ENCODE data around the gene IMMT.

IMMT gene

GRCh38 chr2:86158286-86158685 lies 37.0 kb downstream of the IMMT start:
- no peak overlapping the region for H3K4me3 ChIP-seq (ENCODE audit: low read length)
- no peak for TF ChIP-seq ZNF274 (IDR thresholded peaks at IDR 0.05; ENCODE audit: low read depth, low read length)

GRCh38 chr2:86157009-86157556 lies 38.2 kb downstream of the IMMT start:
- no peak for TF ChIP-seq ZNF274 (IDR thresholded peaks at IDR 0.05; ENCODE audit: low read depth, low read length)
- H3K4me3 ChIP-seq (ENCODE audit: low read length), result no peak overlapping the region

- TF ChIP-seq ZNF274 (IDR thresholded peaks at IDR 0.05; ENCODE audit: low read depth, low read length), result no peak
- no peak overlapping the region for H3K4me3 ChIP-seq (ENCODE audit: low read length)
Measured at GRCh38 chr2:86150502-86150901, 44.8 kb downstream of the IMMT start.

- TF ChIP-seq ZNF274 (IDR thresholded peaks at IDR 0.05; ENCODE audit: low read depth, low read length), result no peak
- no peak overlapping the region for H3K4me3 ChIP-seq (ENCODE audit: low read length)
Measured at GRCh38 chr2:86147793-86148192, 47.5 kb downstream of the IMMT start.

- H3K4me3 ChIP-seq (ENCODE audit: low read length), result no peak overlapping the region
- no peak for TF ChIP-seq ZNF274 (IDR thresholded peaks at IDR 0.05; ENCODE audit: low read depth, low read length)
Measured at GRCh38 chr2:86143926-86144685, 51.2 kb downstream of the IMMT start.

- TF ChIP-seq ZNF274 (IDR thresholded peaks at IDR 0.05; ENCODE audit: low read depth, low read length), result no peak
- no peak overlapping the region for H3K4me3 ChIP-seq (ENCODE audit: low read length)
Measured at GRCh38 chr2:86143307-86143706, 52.0 kb downstream of the IMMT start.

- no peak for TF ChIP-seq ZNF274 (IDR thresholded peaks at IDR 0.05; ENCODE audit: low read depth, low read length)
- no peak overlapping the region for H3K4me3 ChIP-seq (ENCODE audit: low read length)
Measured at GRCh38 chr2:86142436-86143257, 52.6 kb downstream of the IMMT start.

- H3K4me3 ChIP-seq (ENCODE audit: low read length), result no peak overlapping the region
- TF ChIP-seq ZNF274 (IDR thresholded peaks at IDR 0.05; ENCODE audit: low read depth, low read length), result no peak
Measured at GRCh38 chr2:86140969-86141392, 54.3 kb downstream of the IMMT start.

GRCh38 chr2:86139981-86140380 lies 55.3 kb downstream of the IMMT start:
- no peak for TF ChIP-seq ZNF274 (IDR thresholded peaks at IDR 0.05; ENCODE audit: low read depth, low read length)
- no peak overlapping the region for H3K4me3 ChIP-seq (ENCODE audit: low read length)

- H3K4me3 ChIP-seq (ENCODE audit: low read length), result no peak overlapping the region
- TF ChIP-seq ZNF274 (IDR thresholded peaks at IDR 0.05; ENCODE audit: low read depth, low read length), result no peak
Measured at GRCh38 chr2:86138736-86139625, 56.3 kb downstream of the IMMT start.

GRCh38 chr2:86136141-86136540 lies 59.1 kb downstream of the IMMT start:
- H3K4me3 ChIP-seq (ENCODE audit: low read length), result no peak overlapping the region
- TF ChIP-seq ZNF274 (IDR thresholded peaks at IDR 0.05; ENCODE audit: low read depth, low read length), result no peak

- TF ChIP-seq ZNF274 (IDR thresholded peaks at IDR 0.05; ENCODE audit: low read depth, low read length), result no peak
- no peak overlapping the region for H3K4me3 ChIP-seq (ENCODE audit: low read length)
Measured at GRCh38 chr2:86135653-86136052, 59.6 kb downstream of the IMMT start.

- no peak overlapping the region for H3K4me3 ChIP-seq (ENCODE audit: low read length)
- no peak for TF ChIP-seq ZNF274 (IDR thresholded peaks at IDR 0.05; ENCODE audit: low read depth, low read length)
Measured at GRCh38 chr2:86134709-86135108, 60.6 kb downstream of the IMMT start.

GRCh38 chr2:86124683-86125082 lies 70.6 kb downstream of the IMMT start:
- TF ChIP-seq ZNF274 (IDR thresholded peaks at IDR 0.05; ENCODE audit: low read depth, low read length), result no peak

More at GRCh38 chr2:86124683-86125082, 70.6 kb downstream of the IMMT start:
- no peak overlapping the region for H3K4me3 ChIP-seq (ENCODE audit: low read length)

Data from GM08714 (cell line).